ENCODE results near the gene CCDC102A.

DNA sequence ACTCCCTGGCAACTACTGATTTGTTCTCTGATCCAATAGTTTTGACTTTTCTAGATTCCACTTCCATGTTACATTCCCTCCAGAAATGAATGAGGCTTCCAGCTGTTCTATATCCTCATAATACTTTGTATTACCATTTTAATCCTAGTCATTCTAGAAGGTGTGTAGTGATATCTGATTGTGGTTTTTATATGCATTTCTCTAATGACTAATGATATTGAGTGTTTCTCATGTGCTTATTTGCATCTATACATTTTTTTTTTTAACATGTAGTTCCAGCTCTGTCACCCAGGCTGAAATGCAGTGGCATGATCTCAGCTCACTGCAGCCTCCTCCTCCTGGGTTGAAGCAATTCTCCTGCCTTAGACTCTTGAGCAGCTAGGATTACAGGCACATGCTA is 13.4 kb upstream of the CCDC102A start:
- TF ChIP-seq POLR2AphosphoS5 (IDR thresholded peaks at IDR 0.05) (no peak), POLR2A (IDR thresholded peaks at IDR 0.05) (no peak)
- TF ChIP-seq, protein P1, sequence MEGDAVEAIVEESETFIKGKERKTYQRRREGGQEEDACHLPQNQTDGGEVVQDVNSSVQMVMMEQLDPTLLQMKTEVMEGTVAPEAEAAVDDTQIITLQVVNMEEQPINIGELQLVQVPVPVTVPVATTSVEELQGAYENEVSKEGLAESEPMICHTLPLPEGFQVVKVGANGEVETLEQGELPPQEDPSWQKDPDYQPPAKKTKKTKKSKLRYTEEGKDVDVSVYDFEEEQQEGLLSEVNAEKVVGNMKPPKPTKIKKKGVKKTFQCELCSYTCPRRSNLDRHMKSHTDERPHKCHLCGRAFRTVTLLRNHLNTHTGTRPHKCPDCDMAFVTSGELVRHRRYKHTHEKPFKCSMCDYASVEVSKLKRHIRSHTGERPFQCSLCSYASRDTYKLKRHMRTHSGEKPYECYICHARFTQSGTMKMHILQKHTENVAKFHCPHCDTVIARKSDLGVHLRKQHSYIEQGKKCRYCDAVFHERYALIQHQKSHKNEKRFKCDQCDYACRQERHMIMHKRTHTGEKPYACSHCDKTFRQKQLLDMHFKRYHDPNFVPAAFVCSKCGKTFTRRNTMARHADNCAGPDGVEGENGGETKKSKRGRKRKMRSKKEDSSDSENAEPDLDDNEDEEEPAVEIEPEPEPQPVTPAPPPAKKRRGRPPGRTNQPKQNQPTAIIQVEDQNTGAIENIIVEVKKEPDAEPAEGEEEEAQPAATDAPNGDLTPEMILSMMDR (IDR thresholded peaks at IDR 0.05): no peak
